NAMALWA (cell line): ENCODE data around the gene ANKRD12.
"Not testable (repeated sequence)": the region's sequence is repeated elsewhere in the genome, so short reads cannot be mapped to it uniquely, and the experiment has no call there.

Experiments used
- DNase-seq: peaks from one replicate; pipeline ENCODE4 v3.0.0-alpha.2; 2015; ENCODE audit warnings: low spot score

ANKRD12 gene

DNA sequence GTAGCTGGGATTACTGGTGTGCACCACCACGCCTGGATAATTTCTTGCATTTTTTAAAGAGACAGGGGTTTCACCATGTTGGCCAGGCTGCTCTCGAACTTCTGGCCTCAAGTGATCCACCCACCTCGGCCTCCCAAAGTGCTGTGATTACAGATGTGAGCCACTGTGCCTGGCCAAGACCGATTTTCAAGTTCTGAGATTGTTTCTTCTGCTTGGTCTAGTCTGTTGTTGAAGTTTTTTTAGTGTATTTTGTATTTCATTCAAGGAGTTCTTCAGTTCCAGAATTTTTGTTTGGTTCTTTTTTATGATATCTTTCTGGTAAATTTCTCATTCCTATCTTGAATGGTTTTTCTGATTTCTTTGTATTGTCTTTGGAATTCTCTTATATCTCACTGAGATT lies 96.4 kb downstream of the ANKRD12 start:
- no peak for DNase-seq

DNA sequence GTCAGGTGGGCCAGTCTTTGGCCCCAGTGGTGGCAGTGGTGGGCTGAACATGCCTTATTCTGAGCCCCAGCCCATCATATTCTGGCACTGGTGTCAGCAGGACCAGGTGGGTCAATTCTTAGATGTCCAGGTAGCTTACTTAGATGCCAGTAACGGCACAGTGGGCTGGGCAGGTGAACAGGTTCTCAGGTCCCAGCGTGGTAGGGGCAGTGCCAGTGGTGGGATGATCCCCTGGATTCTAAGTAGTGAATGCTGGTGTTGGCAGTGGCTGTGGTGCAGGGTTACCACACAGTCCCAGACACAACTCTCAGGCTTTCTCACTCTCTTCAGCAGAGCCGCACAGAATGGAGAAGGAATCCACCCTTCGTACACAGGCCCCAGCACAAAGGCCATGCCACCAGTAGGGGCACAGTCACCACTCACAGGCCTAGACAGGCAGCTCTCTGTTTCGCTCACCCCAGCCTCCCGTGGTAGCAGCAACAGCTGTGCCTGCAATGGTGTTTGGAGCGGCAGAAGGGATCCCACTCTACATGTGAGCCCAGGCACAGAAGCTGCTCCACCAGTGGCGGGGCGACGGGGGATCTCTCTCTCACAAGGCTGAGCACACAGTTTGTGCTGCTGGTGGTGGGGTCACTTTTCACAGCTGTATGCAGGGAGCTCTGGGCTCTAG lies 97.3 kb downstream of the ANKRD12 start:
- no peak for DNase-seq

DNA sequence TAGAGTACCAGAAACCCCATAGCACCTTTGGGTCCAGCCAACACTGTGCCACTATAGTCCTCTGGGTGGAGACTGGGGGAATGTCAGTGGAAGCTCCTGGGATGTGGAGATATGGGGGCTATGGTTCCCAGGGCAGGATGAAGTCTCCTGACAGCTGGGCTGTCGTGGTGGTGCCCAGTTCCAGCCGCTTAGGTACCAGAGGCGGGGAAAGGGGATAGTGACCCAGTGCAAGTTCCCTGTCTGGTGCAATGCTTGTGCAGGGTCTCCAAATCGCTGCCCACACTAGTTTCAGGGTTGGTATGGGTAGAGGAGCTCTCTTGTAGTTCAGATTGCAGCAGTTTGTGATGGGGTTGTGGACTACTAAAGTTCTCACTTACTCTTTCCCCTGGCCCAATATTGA lies 97.9 kb downstream of the ANKRD12 start:
- no peak for DNase-seq

DNA sequence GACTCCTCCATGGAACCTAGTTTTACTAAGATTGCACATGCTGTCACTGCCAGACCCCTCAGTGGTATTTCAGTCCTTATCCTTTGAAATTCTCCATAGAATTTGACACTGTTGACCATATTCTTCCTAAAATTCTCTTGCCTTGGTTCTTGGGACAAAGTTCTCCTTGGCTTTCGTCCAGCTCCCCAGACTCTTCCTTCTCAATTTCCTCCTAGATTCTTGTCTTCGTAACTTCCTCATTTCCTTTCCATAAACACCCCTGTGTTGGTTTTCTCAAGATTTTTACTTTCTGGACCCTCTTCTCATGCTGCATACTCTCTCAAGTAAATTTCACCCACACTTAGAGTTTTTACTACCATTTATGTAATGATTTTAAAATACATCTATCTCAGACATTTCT lies 101.4 kb downstream of the ANKRD12 start:
- no peak for DNase-seq

DNA sequence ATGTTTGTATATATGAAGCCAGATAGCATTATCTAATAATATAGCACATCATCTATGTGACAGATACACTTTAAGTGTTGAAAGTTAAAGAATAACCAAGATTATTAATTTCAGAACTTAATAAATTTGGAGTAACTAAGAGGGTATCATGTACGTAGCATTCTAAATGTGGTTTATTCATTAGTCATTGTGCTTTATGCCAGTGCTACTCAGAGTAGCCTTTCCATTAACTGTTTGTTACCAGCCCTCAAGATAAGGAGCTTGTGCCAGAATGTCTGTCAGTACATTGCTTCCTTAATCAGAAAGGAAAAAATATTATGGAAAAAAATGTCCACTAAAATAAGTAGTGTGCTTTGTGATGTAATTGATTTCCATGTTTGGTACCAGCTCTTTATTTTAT lies 103.1 kb downstream of the ANKRD12 start:
- DNase-seq = no peak

DNA sequence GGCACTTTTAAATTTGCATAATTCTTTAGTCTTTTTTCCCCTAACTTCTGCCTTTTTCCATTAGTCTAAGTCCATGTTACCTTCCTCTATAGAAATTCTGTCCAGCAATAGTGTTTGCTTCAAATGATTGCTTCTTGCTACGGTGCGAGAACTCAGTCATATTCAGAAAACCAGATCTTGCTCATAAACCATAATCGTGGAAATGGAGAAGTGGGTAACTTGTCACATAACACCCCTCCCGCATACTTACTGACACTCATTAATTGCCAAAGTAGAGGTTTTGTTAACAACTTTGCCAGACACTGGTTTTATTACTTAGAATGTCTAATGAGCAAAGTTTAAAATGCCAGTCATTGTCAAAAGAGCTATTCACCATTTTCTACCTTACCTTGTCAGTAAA lies 103.7 kb downstream of the ANKRD12 start:
- DNase-seq = no peak

DNA sequence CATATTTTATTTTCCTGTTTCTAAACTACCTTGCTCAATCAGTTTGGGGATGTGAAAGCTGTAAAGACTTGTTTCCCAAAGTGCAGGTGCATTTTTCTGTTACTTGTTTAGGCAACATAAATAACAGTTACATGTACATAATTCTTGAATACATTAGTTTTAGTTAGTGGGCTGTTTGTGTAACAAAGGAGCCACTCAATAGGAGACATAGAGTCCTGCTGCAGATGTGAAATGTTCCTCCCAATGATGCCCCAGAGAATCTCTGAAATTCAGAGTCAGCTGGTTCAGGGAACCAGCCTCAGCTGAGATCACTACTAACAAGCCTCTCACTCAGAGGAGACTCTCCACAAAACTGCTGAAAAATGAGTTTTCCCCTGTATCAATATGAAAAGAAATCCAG lies 106.4 kb downstream of the ANKRD12 start:
- peak; percentile 33 for DNase-seq

DNA sequence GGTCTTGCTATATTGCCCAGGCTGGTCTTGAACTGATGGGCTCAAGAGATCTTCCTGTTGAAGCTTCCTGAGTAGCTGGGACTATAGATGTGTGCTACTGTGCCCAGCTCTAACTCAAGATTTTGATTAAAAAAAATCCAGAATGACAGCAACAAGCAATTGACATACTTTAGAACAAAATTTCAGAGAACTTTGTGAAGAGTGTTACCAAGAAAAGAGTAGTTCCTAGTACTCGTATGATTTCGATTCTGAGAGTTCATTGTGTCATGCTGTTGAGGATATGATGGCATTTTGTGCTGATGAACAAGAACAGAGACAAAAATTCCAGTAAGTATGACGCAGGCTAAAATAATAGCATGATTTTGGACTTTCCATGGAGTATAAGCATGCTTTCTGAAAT lies 107.8 kb downstream of the ANKRD12 start:
- no peak for DNase-seq

DNA sequence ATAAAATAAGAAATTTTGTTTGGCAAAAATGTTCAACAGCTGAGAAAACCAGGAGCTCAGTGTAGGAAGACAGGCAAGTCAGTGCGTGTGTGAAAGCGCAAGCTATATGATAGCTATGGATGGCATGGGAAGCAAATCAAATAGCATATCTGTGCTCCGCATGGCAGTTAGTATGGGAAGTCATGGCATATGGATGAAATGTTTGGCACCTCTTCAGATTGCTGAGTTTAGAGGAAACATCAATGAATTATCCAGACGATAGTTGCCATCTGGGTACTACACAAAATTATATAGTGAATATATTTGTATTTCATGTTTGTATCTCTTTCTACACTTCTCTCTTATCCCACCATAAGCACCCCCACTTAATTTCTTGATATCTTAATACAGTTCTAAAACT lies 112.1 kb downstream of the ANKRD12 start:
- no peak for DNase-seq

DNA sequence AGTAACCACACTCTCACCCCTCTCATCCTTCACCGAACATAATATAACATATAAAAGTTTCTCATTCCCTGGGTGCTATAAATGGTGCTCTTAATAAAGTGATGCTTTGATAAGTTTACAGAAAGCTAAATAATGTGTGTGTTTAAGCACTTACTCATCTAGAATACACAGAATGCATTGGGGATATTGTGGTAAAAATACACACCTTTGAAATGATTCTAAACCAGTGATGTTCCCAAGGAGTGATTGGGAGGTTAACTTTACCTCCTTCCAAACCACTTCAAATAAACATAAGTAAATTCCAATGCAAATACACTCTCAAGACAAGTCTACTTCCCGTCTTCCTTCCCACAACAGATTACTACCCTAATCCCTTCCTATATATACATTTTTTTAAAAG lies 112.7 kb downstream of the ANKRD12 start:
- DNase-seq = no peak

DNA sequence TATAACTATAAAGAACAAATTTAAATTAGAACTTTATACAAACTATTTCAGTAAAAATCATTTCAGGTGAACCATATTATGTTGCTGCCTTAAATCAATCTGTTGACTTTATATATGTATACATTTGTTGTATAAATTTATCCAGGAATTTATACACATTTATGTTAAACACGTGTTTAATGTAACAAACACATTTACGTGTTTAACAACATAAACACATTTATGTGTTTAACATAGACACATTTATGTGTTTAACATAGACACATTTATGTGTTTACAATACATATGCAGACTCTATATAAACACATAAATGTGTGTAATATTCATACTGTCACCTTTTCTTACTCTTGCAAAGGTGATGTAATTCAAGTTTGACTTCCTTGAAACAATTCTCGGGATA lies 122.6 kb downstream of the ANKRD12 start:
- no peak for DNase-seq

DNA sequence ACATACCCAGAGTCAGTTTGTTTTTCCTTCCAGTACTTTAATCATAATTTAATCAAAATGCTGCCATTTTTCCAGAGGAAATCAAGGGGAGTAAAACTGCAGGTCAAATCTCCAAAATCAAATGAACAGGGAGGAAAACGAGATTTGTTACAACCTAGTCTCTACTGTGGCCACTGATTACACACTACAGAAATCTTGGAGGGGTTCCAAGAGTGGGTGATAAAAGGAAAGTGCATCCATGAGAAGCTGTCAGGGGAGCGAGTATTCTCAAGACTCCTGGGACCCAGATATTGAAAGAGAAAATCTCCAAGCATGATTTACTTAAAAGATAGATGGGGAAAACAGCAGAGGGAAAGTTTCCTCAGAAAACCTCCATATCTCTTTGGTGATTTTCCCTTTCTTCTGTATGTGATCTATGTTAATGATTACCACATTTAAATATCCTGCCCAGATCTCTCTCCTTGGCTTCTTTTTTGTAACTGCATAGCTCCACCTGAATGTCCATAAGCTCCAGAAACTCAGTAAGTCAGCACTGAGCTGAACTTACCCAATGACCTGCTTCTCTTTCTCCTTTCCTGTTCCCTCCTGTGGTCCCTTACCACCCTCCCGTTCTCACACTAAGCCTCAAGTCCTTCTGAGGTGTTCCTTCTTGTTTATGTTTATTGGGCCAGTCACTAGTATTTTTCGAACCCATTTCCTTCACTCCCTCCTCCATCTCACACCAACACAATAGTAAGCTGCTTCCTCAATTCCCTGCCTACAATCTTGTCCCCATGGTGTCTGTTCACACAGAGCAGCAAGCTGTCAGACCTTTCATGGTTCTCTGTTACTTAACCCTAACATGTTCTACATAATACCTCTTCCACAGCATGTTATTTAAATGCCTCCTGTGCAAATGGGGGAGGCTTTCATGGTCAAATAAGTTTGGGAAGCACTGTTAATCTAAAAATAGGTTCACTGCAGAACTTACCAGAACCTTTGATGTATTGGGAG lies 124.1 kb downstream of the ANKRD12 start:
- no peak for DNase-seq

DNA sequence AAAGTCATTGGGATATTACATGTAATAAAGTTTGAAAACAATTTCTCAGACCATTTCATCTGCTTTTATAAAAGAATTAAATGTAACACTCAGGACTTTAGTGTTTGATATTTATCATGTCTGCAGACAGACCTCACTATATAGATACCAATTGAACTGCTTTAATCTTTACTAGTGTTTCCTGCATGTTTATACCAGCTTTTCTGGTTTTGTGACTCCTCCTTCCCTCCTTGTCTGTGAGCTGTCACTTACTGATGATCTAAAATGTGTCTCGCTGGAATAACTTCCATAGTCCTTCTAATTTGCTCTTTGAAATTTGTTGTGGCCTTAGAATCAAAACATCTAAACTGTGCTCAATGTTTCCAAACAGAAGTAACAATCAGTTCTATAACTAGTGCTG lies 126.7 kb downstream of the ANKRD12 start:
- DNase-seq = no peak

DNA sequence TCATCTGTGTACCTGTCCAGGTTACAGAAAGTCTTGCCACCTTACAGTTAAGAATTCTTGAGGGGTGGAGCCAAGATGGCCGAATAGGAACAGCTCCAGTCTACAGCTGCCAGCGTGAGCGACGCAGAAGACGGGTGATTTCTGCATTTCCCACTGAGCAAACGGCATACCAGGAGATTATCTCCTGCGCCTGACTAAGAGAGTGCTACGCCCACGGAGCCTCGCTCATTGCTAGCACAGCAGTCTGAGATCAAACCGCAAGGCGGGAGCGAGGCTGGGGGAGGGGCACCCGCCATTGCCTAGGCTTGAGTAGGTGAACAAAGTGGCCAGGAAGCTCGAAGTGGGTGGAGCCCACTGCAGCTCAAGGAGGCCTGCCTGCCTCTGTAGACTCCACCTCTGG lies 128.2 kb downstream of the ANKRD12 start:
- DNase-seq = not testable (repeated sequence)

DNA sequence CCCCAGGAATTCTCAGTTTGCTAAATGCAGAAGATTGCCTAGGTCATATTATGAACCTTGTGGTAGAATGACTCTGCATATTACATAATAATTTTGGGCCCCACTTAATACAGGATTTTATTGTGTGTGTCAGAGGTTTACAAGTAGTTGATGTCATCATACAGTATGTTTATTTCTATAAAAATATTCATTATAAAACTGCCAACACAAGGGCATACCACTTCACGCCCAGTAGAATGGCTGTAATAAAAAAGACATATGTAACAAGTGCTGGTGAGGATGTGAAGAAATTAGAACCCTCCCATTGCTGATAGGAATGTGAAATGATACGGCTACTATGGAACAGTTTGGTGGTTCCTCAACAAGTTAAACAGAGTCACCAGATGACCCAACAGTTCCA lies 136.6 kb downstream of the ANKRD12 start:
- DNase-seq = no peak

DNA sequence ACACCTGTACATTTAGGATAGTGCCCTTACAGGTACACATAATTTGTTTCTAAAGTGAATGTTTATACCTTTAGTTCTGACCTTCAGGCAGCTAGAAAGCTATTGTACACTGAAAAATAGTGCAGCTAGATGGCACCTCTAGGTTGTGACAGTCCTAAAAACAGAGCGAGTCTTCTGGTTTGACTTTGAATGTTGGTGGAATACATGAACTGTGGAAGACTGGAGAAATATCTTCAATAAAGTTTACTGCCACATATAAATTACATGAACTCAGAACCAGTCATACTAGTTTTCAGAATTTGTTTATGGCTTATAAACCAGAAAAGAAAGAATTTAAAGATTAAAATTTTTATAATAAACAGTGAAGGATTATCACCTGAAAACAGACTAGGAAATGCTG lies 139.3 kb downstream of the ANKRD12 start:
- no peak for DNase-seq

DNA sequence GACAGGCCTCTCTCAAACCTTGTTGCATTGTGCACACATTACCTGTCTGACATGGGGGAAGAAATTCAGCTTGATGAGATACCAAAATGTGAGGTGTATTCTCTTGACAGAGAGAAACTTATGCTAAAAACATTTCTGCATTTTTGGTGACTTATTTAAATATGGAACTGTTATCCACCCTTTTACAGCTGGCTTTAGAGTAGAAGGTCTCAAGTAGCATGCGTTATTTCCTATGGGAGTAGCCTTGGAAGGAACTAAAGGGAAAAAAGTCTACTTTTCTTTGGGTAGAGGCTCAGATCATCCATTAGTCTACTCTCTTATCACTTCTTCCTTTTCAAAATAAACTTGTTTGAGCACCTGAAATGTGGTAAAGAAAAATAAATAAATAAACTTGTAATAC lies 141.4 kb downstream of the ANKRD12 start:
- no peak for DNase-seq

DNA sequence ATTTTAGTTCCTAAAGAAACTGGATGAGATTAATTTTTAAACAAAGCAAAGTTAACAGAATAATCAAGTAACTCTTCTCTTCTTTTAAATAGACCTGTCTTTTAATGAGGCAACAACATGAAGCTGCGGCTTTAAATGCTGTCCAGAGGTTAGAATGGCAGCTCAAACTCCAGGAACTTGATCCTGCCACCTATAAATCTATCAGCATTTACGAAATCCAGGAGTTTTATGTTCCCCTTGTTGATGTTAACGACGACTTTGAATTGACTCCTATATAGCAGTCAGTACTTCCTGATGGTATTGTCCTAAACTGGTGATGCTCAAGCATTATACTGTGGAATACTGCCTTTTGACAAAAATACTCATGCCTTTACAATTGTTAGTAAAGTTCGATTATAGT lies 144.3 kb downstream of the ANKRD12 start:
- no peak for DNase-seq

DNA sequence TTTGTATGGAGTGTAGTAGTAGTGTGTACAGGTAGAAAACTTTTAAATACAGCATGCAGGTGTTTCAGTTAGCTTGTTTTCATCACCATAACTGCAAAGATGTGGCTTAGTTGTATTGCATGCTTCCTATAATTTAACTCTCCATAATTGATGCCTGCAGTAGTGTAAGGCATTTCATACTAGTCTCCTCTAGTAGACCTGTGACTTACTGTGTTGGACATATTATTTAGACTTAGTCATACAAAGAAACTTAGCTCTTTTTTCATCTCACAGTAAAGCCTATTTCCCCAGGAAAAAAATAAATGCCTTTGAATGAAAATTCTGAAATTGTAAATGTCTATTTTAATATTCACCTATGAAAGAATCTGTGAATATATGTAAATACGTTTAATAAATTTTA lies 145.2 kb downstream of the ANKRD12 start:
- no peak for DNase-seq

DNA sequence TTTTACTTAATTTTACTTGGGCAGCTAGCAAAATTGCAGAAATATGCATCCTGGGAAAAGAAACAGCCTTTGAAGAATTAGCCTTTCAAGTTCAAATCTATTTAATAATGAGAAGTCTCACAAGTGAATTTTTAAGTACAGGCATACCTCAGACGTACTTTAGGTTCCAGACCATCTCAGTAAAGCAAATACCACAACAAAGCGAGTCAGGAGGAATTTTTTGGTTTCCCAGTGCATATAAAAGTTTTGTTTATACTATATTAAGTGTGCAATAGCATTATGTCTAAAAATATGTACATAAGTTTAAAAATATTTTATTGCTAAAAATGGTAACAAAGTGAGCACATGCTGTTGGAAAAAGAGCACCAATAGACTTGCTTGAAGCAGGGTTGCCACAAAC lies 147.2 kb downstream of the ANKRD12 start:
- no peak for DNase-seq

DNA sequence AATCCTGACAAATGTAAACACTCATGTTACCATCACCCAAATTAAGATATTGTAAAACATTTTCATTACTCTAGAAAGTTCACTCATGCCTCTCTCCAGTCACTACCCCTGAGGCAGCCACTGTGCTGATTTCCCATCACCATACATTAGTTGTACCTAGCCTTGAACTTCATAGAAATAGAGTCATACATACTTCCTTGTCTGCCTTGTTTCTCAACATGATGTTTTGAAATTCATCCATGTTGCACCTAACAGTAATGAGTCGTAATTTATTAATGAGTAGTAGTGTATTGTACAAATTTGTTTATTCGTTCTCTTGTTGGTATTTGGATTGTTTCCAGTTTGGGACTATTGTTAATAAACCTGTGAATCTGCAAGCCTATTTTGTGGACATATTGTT lies 149.0 kb downstream of the ANKRD12 start:
- no peak for DNase-seq

DNA sequence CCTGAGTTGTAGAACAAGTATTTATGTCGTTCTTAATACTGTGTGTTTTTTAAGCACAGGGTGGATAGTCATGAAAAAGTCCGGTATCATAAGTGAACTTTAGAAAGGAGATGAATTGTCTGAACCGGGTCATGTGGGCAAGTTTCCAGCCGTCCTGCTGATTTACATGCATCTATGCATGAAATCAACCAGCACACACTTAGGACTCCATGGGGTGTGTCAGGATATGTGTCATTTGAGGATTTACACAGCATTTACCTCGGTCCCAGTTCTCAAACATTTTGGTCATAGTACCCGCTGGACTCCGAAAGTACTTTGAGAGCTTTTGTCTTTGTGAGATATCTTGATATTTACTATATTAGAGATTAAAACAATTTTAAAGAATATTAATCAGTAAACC lies 150.5 kb downstream of the ANKRD12 start:
- DNase-seq = no peak

DNA sequence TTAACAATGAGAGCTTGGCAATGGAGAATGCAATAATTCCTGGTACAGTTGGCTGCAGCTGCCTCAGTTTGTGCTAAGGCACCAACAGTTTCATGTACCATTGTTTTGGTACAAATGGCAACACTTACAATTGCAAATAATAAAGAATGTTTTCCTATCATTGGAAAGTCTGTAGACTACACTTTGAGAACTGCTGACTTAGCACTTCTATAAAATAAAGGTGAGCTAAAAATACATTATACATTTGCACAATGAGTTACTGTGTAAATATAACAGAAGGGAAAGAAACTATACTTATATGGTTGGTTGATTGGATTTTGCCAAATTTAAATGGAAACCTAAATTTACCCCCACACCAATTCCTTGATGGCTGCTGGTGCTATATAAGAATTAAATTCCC lies 153.1 kb downstream of the ANKRD12 start:
- DNase-seq = no peak

DNA sequence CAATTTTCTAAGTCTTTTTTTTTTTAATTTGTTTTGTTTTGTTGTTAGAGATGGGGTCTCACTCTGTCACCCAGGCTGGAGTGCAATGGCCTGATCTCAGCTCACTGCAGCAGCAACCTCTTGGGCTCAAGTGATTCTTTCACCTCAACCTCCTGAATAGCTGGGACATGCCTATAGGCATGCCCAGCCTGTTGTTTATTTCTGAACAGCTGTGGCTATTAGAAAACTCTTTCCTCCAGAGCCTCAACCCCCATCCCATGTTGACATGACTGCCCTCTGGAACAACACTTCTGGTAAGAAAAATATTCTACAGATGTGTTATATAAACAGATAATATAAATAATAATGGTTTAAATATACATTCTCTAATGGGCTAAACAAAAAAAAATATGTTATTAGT lies 153.6 kb downstream of the ANKRD12 start:
- DNase-seq = no peak
